T47D (cell line): ENCODE measurements around the gene PTK7.
"Not testable (repeated sequence)": the region's sequence is repeated elsewhere in the genome, so short reads cannot be mapped to it uniquely, and the experiment has no call there.

Experiments used
- DNase-seq, 2 experiments: peaks; one replicate each; pipeline versions ENCODE4 v3.0.0 to v3.0.0-alpha.2; 2011 to 2012; ENCODE audit warnings: low read depth in 1 of 2, low spot score in 1 of 2
- JUND ChIP-seq: IDR thresholded peaks from 2 replicates; pipeline ENCODE4 v1.6.1; 2012; ENCODE audit warnings: low read depth
- in situ Hi-C: cut with HindIII; loops from 2 replicates; pipeline ENCODE4 v1.10.0; 2016; ENCODE audit warnings: low sequenced_read_pairs, low pct_unique_long_range_greater_than_20kb

PTK7 gene

DNA sequence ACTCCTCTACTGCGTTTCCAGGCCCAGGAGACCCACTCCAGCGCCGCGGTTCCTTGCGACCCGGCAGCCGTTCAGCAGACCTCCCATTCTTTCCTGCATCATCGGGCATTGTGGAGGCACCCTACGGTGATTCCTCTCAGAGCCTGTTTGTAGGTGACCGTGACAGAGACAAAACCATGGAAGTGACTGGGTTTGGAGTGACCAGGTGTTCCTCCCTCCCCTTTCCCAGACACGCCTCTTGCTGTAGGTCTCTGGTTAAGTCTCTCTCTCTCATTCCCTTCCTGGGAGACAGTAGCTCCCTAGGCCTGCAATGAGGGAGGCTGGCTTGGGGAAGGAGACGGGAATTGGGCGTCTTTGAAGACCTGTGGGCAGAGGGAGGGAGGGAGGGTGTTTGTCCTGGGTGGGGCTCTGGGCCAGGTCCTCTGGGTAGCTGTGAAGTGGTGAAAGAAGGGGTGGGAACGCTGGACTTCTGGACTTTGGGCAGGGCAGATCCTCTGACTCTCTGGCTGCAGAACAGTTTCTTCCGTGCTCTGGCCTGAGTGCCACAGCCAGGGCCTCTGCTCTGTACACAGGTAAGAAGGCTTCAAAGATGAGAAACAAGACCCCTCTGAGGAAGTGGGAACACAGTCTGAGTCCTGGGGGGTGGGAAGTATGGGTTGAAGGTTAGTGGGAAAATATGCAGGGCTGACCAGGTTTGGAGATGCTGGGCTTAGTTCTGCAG, 15.9 kb upstream of the PTK7 start:
- in situ Hi-C loops, result no loop called here
- no peak for TF ChIP-seq JUND

GRCh38 chr6:43060755-43061633, 15.1 kb upstream of the PTK7 start:
- TF ChIP-seq JUND, result no peak
- in situ Hi-C loops, result no loop called here
- DNase-seq, result no peak

More for the DNA sequence above, 15.9 kb upstream of the PTK7 start:
- peak; percentile 72 to 81 for DNase-seq

DNA sequence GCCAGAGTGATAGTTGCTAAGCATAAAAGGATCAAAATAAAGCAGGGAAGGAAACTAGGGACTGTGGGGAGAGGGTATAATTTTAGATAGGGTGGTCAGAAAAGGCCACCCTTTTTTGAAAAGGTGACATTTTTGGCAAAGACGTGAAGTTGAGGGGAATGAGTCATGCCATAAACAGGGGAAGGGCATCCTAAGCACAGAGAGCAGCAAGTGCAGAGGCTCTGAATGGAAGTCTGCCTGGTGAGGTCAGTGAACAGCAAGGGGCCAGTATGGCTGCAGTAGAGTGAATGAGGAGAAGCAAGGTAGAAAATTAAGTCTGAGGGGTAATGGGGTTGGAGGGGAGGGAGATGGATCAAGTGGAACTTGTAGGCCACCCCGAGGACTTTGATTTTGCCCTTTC, 14.3 kb upstream of the PTK7 start:
- DNase-seq, result no peak
- in situ Hi-C loops, result no loop called here
- TF ChIP-seq JUND, result no peak

- in situ Hi-C loops, result no loop called here
- TF ChIP-seq JUND, result no peak
- DNase-seq, result no peak
Measured at GRCh38 chr6:43062818-43063217, 13.3 kb upstream of the PTK7 start.

- no peak for TF ChIP-seq JUND
- peak; percentile 66 to 75 for DNase-seq
- in situ Hi-C loops, result no loop called here
Measured at GRCh38 chr6:43070028-43070632, 6.0 kb upstream of the PTK7 start.

GRCh38 chr6:43074847-43075669, 1.1 kb upstream of the PTK7 start:
- DNase-seq, result no peak
- no peak for TF ChIP-seq JUND
- in situ Hi-C loops, result no loop called here

DNA sequence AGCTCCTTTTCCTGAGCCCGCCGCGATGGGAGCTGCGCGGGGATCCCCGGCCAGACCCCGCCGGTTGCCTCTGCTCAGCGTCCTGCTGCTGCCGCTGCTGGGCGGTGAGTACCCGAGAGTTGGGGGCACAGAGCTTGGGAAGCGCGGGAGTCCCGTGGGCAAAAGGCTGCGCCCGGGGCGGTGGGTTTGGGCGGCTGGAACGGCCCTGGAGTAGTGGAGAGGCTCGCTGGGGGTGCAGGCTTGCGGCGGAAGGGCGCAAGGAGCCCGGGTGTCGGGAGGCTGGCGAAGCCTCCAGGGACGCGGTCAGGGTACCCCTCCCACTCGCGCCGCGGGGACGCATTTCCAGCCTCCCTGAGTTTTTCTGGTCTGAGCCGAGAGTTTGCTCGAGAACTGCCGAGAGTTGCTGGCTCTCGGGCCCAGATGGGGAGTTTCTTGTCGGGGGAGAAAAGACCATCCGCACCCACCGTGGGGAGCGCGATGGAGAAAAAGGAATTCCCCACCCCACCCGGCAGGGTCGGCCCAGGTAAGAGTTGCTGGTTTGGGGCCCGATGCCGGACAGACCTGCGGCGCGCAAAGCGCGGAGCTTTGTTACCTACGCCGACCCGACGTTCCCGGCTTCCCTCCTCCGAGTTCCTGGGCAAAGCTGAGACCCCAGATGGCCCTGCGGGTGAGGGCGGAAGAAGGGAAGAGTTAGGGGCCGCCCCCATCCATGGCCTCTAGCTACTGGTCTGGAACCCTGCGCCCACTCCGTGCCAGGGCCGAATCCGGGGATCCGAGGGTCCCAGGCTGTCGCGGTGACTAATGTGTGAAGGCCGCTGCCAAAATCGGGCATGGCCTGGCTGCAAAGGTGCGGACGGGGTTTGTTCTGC, 584 bp downstream of the PTK7 start:
- in situ Hi-C loops, result no loop called here
- no peak for TF ChIP-seq JUND
- DNase-seq, result peak in 1 of 2 experiments; percentile 42

GRCh38 chr6:43077333-43077809, 1.3 kb downstream of the PTK7 start:
- DNase-seq, result no peak
- no peak for TF ChIP-seq JUND
- in situ Hi-C loops, result no loop called here

- no peak for TF ChIP-seq JUND
- in situ Hi-C loops, result no loop called here
- no peak for DNase-seq
Measured at GRCh38 chr6:43077981-43078511, 1.9 kb downstream of the PTK7 start.

DNA sequence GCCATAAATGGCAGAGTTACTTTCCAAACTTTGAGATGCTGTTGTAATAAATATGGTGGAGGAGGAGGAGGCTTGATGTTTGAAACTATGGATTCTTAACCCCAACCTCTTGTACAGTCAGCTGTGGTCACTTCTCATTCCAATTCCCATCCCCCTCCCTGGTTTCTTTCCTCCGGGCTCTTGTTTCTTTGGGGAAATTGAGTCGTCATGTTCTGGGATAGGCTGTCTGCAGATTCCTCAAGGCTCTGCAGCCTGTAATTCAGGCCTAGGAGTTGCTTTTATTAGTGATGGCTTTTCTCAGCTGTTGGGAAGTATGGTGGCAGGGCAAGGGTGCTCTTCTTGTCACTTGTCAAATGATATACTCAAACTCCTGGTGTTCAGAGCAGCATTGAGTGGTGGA, 2.6 kb downstream of the PTK7 start:
- TF ChIP-seq JUND, result no peak
- in situ Hi-C loops, result no loop called here
- DNase-seq, result no peak

GRCh38 chr6:43081043-43081442, 4.9 kb downstream of the PTK7 start:
- no peak for DNase-seq
- in situ Hi-C loops, result no loop called here
- TF ChIP-seq JUND, result no peak

GRCh38 chr6:43081922-43082321, 5.8 kb downstream of the PTK7 start:
- DNase-seq, in situ Hi-C loops: not testable (repeated sequence)
